ENCODE measurements around the gene STOML1. TPM values are rescaled to one million over a fixed set of nuclear protein-coding genes. Genes with fewer than 3 reads are reported as not detected.

STOML1 gene
- total RNA-seq, 1 experiment from 2014 or later: 5.4 TPM

DNA sequence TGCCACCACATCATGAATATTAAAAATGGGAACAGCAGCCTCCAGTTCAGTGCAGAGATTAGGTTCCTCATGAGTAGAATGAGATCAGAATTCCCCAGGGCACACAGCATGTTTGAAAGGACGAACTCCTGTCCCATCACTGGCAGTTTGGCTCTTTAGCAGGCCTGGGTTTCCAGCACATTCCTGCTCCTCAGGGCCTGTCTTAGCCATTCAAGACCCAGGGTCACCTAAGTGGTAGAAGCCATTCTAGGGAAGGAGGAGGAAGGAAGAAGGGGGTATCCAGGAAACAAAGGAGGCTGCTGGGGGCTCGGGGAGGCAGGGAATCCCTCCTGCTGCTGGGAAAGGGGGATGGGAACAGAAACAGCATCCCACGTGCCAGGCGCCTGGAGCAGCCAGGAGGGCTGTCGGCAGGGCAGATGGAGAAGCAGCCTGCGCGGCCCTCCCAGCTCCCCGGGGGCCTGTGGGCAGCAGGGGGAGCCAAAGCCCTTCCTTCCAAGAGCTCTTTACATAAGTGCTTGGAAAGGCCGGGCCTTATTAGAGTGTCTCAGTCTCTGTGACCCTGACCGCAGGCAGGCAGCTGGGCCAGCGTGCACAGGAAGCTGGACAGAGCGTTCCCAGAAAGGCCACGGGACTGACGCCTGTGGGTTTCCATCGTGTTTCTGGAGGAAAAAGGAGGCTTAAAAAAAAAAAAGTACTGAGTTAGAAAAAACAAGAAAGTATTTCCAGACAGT, 41.1 kb downstream of the STOML1 start (continued):
- 0 out of 2 replicates have a peak, but pooled peaks have one; percentile 48 for TF ChIP-seq CBFB (CRISPR knock-in tag; IDR thresholded peaks at IDR 0.05; ENCODE audit: low read depth)
- TF ChIP-seq, protein P1, sequence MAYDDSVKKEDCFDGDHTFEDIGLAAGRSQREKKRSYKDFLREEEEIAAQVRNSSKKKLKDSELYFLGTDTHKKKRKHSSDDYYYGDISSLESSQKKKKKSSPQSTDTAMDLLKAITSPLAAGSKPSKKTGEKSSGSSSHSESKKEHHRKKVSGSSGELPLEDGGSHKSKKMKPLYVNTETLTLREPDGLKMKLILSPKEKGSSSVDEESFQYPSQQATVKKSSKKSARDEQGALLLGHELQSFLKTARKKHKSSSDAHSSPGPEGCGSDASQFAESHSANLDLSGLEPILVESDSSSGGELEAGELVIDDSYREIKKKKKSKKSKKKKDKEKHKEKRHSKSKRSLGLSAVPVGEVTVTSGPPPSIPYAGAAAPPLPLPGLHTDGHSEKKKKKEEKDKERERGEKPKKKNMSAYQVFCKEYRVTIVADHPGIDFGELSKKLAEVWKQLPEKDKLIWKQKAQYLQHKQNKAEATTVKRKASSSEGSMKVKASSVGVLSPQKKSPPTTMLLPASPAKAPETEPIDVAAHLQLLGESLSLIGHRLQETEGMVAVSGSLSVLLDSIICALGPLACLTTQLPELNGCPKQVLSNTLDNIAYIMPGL (CRISPR knock-in tag; IDR thresholded peaks at IDR 0.05): peak; percentile 72; the same call in 1 of the 2 replicates
- TF ChIP-seq, protein P2, sequence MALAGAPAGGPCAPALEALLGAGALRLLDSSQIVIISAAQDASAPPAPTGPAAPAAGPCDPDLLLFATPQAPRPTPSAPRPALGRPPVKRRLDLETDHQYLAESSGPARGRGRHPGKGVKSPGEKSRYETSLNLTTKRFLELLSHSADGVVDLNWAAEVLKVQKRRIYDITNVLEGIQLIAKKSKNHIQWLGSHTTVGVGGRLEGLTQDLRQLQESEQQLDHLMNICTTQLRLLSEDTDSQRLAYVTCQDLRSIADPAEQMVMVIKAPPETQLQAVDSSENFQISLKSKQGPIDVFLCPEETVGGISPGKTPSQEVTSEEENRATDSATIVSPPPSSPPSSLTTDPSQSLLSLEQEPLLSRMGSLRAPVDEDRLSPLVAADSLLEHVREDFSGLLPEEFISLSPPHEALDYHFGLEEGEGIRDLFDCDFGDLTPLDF (CRISPR knock-in tag; IDR thresholded peaks at IDR 0.05): no peak
- TF ChIP-seq, protein P3, sequence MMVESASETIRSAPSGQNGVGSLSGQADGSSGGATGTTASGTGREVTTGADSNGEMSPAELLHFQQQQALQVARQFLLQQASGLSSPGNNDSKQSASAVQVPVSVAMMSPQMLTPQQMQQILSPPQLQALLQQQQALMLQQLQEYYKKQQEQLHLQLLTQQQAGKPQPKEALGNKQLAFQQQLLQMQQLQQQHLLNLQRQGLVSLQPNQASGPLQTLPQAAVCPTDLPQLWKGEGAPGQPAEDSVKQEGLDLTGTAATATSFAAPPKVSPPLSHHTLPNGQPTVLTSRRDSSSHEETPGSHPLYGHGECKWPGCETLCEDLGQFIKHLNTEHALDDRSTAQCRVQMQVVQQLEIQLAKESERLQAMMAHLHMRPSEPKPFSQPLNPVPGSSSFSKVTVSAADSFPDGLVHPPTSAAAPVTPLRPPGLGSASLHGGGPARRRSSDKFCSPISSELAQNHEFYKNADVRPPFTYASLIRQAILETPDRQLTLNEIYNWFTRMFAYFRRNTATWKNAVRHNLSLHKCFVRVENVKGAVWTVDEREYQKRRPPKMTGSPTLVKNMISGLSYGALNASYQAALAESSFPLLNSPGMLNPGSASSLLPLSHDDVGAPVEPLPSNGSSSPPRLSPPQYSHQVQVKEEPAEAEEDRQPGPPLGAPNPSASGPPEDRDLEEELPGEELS (CRISPR knock-in tag; IDR thresholded peaks at IDR 0.05): peak; percentile 53; the same call in 1 of the 2 replicates
- TF ChIP-seq, protein P4, sequence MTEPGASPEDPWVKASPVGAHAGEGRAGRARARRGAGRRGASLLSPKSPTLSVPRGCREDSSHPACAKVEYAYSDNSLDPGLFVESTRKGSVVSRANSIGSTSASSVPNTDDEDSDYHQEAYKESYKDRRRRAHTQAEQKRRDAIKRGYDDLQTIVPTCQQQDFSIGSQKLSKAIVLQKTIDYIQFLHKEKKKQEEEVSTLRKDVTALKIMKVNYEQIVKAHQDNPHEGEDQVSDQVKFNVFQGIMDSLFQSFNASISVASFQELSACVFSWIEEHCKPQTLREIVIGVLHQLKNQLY (CRISPR knock-in tag; IDR thresholded peaks at IDR 0.05): no peak
- TF ChIP-seq, protein P5, sequence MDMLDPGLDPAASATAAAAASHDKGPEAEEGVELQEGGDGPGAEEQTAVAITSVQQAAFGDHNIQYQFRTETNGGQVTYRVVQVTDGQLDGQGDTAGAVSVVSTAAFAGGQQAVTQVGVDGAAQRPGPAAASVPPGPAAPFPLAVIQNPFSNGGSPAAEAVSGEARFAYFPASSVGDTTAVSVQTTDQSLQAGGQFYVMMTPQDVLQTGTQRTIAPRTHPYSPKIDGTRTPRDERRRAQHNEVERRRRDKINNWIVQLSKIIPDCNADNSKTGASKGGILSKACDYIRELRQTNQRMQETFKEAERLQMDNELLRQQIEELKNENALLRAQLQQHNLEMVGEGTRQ (CRISPR knock-in tag; IDR thresholded peaks at IDR 0.05): peak; percentile 57; the same call in 1 of the 2 replicates
- TF ChIP-seq ZNF121 (CRISPR knock-in tag; IDR thresholded peaks at IDR 0.05): peak; percentile 90
- peak; percentile 40; the same call in 1 of the 2 replicates for TF ChIP-seq FOXK1 (CRISPR knock-in tag; IDR thresholded peaks at IDR 0.05)
- TF ChIP-seq, protein P6, sequence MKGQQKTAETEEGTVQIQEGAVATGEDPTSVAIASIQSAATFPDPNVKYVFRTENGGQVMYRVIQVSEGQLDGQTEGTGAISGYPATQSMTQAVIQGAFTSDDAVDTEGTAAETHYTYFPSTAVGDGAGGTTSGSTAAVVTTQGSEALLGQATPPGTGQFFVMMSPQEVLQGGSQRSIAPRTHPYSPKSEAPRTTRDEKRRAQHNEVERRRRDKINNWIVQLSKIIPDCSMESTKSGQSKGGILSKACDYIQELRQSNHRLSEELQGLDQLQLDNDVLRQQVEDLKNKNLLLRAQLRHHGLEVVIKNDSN (CRISPR knock-in tag; IDR thresholded peaks at IDR 0.05): 0 out of 2 replicates have a peak, but pooled peaks have one; percentile 38

DNA sequence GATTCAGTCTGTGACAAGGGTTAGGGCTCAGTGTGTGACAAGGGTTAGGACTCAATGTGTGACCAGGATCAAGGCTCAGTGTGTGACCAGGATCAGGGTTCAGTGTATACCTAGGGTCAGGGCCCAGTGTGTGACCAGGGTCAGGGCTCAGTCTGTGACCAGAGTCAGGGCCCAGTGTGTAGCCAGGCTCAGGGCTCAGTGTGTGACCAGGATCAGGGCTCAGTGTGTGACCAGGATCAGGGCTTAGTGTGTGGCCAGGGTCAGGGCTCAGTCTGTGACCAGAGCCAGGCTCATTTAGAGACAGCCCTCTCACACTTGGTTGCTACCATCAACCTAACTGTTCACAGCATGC, 41.6 kb downstream of the STOML1 start:
- DNase-seq (ENCODE audit: low spot score) (no peak), ATAC-seq (no peak)
- peaks cover 10% of the 10 kb centered on the region for H3K4me1 Mint-ChIP-seq
- no peaks in the 10 kb centered on the region for H3K36me3 Mint-ChIP-seq
- POLR2A ChIA-PET: interaction anchor here (1.1 kb wide), 1 partner anchor 86 kb away, joined by 3 read pairs; no protein-coding TSS in a partner anchor
- no peak overlapping the region for H3K27ac Mint-ChIP-seq
- TF ChIP-seq, protein P7, sequence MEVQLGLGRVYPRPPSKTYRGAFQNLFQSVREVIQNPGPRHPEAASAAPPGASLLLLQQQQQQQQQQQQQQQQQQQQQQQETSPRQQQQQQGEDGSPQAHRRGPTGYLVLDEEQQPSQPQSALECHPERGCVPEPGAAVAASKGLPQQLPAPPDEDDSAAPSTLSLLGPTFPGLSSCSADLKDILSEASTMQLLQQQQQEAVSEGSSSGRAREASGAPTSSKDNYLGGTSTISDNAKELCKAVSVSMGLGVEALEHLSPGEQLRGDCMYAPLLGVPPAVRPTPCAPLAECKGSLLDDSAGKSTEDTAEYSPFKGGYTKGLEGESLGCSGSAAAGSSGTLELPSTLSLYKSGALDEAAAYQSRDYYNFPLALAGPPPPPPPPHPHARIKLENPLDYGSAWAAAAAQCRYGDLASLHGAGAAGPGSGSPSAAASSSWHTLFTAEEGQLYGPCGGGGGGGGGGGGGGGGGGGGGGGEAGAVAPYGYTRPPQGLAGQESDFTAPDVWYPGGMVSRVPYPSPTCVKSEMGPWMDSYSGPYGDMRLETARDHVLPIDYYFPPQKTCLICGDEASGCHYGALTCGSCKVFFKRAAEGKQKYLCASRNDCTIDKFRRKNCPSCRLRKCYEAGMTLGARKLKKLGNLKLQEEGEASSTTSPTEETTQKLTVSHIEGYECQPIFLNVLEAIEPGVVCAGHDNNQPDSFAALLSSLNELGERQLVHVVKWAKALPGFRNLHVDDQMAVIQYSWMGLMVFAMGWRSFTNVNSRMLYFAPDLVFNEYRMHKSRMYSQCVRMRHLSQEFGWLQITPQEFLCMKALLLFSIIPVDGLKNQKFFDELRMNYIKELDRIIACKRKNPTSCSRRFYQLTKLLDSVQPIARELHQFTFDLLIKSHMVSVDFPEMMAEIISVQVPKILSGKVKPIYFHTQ (CRISPR knock-in tag; IDR thresholded peaks at IDR 0.05): no peak
- TF ChIP-seq GABPB1 (CRISPR knock-in tag; IDR thresholded peaks at IDR 0.05) (no peak), ZNF671 (CRISPR knock-in tag; IDR thresholded peaks at IDR 0.05) (no peak), CREM (CRISPR knock-in tag; IDR thresholded peaks at IDR 0.05) (no peak)
- TF ChIP-seq, protein P3 (CRISPR knock-in tag; IDR thresholded peaks at IDR 0.05): no peak
- H3K9me3 Mint-ChIP-seq: no peaks in the 10 kb centered on the region
- H3K27me3 Mint-ChIP-seq (ENCODE audit: low read depth): peaks cover 3% of the 10 kb centered on the region; the same call in 1 of the 2 replicates
- CTCF ChIA-PET: interaction anchor here (0.6 to 7.3 kb wide), 38 partner anchors 10 to 423 kb away, joined by 3 to 93 read pairs (median 6); partner anchors contain the start of genes LOXL1 and PML
- H3K4me3 Mint-ChIP-seq: no peak overlapping the region

All from WTC11 (cell line).